ENCODE measurements around the gene ADGRA1.

- TF ChIP-seq CTCF (IDR thresholded peaks at IDR 0.05; ENCODE audit: low read depth, low read length) (no peak), EZH2phosphoT487 (IDR thresholded peaks at IDR 0.05; ENCODE audit: low read depth) (no peak)
These were observed 18.6 kb upstream of the ADGRA1 start for GRCh38 chr10:133069033-133069525.
